Astrocyte (in vitro differentiated cells and primary cell): ENCODE measurements around the gene MAPK12. TPM values are rescaled to one million over a fixed set of nuclear protein-coding genes. Genes with fewer than 3 reads are reported as not detected.

ENCODE experiments used
- DNase-seq: peaks from one replicate; pipeline ENCODE4 v3.0.0-alpha.2; 2010; ENCODE audit warnings: low read depth
- FAIRE-seq: peaks from 2 replicates; lab custom pipeline; 2011; peaks lifted over from hg19 to GRCh38; lab: Jason Lieb, UNC
- H2AFZ ChIP-seq: 2 replicates; pipeline ENCODE4 v1.6.0; 2012; ENCODE audit warnings: low read depth, low read length, inconsistent platforms
- H3K27ac ChIP-seq: 2 replicates; pipeline ENCODE4 v1.5.1; 2011; ENCODE audit warnings: low read depth, low read length, inconsistent platforms
- H3K27me3 ChIP-seq: 2 replicates; pipeline ENCODE4 v1.6.0; 2011; ENCODE audit warnings: low read length, inconsistent platforms; ENCODE audit not compliant: insufficient read depth
- H3K36me3 ChIP-seq: 2 replicates; pipeline ENCODE4 v1.5.1; 2011; ENCODE audit warnings: low read length, inconsistent platforms; ENCODE audit not compliant: insufficient read depth
- H3K4me1 ChIP-seq: 2 replicates; pipeline ENCODE4 v1.5.1; 2011; ENCODE audit warnings: low read length, inconsistent platforms; ENCODE audit not compliant: insufficient read depth
- H3K4me2 ChIP-seq: 2 replicates; pipeline ENCODE4 v1.6.0; 2012; ENCODE audit warnings: low read length, inconsistent platforms
- H3K4me3 ChIP-seq: 2 replicates; pipeline ENCODE4 v1.5.1; 2011; ENCODE audit warnings: low read depth, mild to moderate bottlenecking, low read length, inconsistent platforms; ENCODE audit not compliant: insufficient read depth
- H3K79me2 ChIP-seq: 2 replicates; pipeline ENCODE4 v1.6.0; 2012; ENCODE audit warnings: mild to moderate bottlenecking, low read length, inconsistent platforms; ENCODE audit not compliant: insufficient read depth
- H3K9ac ChIP-seq: 2 replicates; pipeline ENCODE4 v1.6.0; 2012; ENCODE audit warnings: mild to moderate bottlenecking, low read length, inconsistent platforms
- H3K9me3 ChIP-seq: 2 replicates; pipeline ENCODE4 v1.5.1; 2012; ENCODE audit warnings: low read depth, mild to moderate bottlenecking, low read length, inconsistent platforms; ENCODE audit not compliant: insufficient read depth
- H4K20me1 ChIP-seq: 2 replicates; pipeline ENCODE4 v1.6.0; 2012; ENCODE audit warnings: low read length, inconsistent platforms; ENCODE audit not compliant: insufficient read depth
- H3K27ac Mint-ChIP-seq: one replicate; pipeline ENCODE4 v1.8.0; 2021; ENCODE audit warnings: mild to moderate bottlenecking, mixed read lengths; ENCODE audit not compliant: unreplicated experiment
- H3K27me3 Mint-ChIP-seq: one replicate; pipeline ENCODE4 v1.8.0; 2021; ENCODE audit warnings: low read depth, mixed read lengths; ENCODE audit not compliant: unreplicated experiment
- H3K36me3 Mint-ChIP-seq: one replicate; pipeline ENCODE4 v1.8.0; 2021; ENCODE audit warnings: low read depth, mixed read lengths; ENCODE audit not compliant: unreplicated experiment
- H3K4me1 Mint-ChIP-seq: one replicate; pipeline ENCODE4 v1.8.0; 2021; ENCODE audit warnings: low read depth, mixed read lengths; ENCODE audit not compliant: unreplicated experiment
- H3K4me3 Mint-ChIP-seq: one replicate; pipeline ENCODE4 v1.8.0; 2021; ENCODE audit warnings: mild to moderate bottlenecking, moderate library complexity, mixed read lengths; ENCODE audit not compliant: unreplicated experiment
- H3K9me3 Mint-ChIP-seq: one replicate; pipeline ENCODE4 v1.8.0; 2021; ENCODE audit warnings: mild to moderate bottlenecking, mixed read lengths; ENCODE audit not compliant: unreplicated experiment
- EZH2 ChIP-seq: IDR thresholded peaks from 2 replicates; pipeline ENCODE4 v1.6.1; 2012; ENCODE audit warnings: mild to moderate bottlenecking, low read length, inconsistent platforms; ENCODE audit not compliant: insufficient read depth
- total RNA-seq: library from RNA; stranded (reverse); gene quantifications from 2 replicates; pipeline ENCODE4 v1.2.1, GENCODE V29; 2021
- TF ChIP-seq, protein P1 (sequence below): IDR thresholded peaks from 2 replicates; pipeline ENCODE4 v1.5.1; 2011; ENCODE audit warnings: low read depth, mild to moderate bottlenecking, inconsistent platforms, low read length, moderate library complexity; ENCODE audit not compliant: insufficient read depth

The MAPK12 gene
- total RNA-seq, 1 donor from 2014 or later, result 36.4 TPM

DNA sequence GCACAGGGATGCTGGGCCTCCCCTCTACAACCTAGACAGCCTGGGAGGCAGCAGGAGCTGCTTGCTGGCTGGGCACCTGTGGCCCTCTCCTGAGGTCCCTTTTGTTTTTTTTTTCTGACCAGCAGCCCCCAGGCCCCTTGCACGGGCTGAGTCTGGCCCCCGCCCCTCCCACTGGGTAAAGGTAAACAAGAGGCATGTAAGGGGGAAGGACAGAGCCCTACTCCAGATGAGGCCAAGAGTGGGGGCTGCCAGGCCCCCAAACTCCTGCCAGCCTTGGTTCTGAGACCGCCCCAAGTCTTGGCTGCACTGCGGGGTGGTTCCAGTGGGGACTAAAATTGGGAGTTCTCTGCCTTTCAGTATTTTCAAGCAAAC, 36.8 kb upstream of the MAPK12 start:
- Histone ChIP-seq H3K79me2 (peaks cover 98% of the 10 kb centered on the region), H3K4me2 (no peak overlapping the region), H3K9ac (no peak overlapping the region), H3K4me3 (no peak overlapping the region), H2AFZ (no peak overlapping the region), H3K9me3 (no peaks in the 10 kb centered on the region), H3K4me1 (peaks cover 47% of the 10 kb centered on the region), H3K36me3 (no peaks in the 10 kb centered on the region), H3K27ac (no peak overlapping the region), H4K20me1 (peaks cover 90% of the 10 kb centered on the region), H3K27me3 (no peaks in the 10 kb centered on the region)
- Mint-ChIP-seq H3K9me3 (no peaks in the 10 kb centered on the region), H3K4me3 (no peak overlapping the region), H3K27me3 (no peaks in the 10 kb centered on the region), H3K36me3 (peaks cover 2% of the 10 kb centered on the region), H3K27ac (peak overlapping the region; percentile 83), H3K4me1 (peaks cover 23% of the 10 kb centered on the region)
- no peak for FAIRE-seq
- DNase-seq, result no peak
- TF ChIP-seq EZH2, result no peak
- TF ChIP-seq, protein P1, sequence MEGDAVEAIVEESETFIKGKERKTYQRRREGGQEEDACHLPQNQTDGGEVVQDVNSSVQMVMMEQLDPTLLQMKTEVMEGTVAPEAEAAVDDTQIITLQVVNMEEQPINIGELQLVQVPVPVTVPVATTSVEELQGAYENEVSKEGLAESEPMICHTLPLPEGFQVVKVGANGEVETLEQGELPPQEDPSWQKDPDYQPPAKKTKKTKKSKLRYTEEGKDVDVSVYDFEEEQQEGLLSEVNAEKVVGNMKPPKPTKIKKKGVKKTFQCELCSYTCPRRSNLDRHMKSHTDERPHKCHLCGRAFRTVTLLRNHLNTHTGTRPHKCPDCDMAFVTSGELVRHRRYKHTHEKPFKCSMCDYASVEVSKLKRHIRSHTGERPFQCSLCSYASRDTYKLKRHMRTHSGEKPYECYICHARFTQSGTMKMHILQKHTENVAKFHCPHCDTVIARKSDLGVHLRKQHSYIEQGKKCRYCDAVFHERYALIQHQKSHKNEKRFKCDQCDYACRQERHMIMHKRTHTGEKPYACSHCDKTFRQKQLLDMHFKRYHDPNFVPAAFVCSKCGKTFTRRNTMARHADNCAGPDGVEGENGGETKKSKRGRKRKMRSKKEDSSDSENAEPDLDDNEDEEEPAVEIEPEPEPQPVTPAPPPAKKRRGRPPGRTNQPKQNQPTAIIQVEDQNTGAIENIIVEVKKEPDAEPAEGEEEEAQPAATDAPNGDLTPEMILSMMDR, result no peak

DNA sequence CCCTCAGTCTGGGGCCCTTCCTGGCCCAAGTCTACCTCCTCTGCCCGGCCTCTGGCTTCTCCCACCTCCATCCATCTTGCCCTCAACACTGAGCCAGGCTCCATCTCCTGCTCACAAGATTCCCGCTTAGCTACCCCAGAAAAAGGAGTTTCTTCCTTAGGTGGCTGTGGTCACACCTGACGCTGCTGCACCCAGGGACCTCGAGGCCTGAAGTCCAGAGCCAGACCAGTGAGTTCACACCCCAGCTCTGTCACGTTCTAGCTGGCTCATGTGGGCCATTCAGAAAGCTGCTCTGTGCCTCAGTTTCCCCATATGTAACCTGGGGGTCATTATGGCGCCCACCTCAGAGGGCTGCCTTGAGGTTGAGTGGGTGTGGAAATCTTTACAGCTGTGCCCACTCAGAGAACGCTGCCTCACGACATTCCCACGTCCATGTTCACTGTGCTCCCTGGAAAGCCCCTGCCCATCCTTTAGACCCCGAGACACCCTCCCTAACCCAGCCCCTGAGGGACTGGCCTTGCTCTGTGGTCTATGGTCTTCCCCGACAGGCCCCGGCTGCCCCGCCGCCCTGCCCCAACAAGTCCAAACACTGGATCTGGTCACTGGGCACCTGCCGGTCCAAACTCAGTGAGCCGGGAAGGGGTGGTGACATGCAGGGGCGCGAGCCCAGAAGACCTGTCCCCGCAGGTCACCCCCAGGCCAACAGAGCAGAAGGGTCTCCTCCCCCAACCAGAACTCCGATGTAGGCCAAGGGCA, 36.2 kb upstream of the MAPK12 start:
- Histone ChIP-seq H3K9me3 (no peaks in the 10 kb centered on the region), H3K4me1 (peaks cover 47% of the 10 kb centered on the region), H3K9ac (no peak overlapping the region), H3K79me2 (peaks cover 98% of the 10 kb centered on the region), H3K4me3 (no peak overlapping the region), H3K27me3 (no peaks in the 10 kb centered on the region), H3K4me2 (no peak overlapping the region), H2AFZ (no peak overlapping the region), H3K36me3 (no peaks in the 10 kb centered on the region), H4K20me1 (peaks cover 90% of the 10 kb centered on the region), H3K27ac (no peak overlapping the region)
- peaks cover 21% of the 10 kb centered on the region for H3K4me1 Mint-ChIP-seq
- FAIRE-seq (no peak), DNase-seq (no peak)
- H3K9me3 Mint-ChIP-seq, result no peaks in the 10 kb centered on the region
- no peaks in the 10 kb centered on the region for H3K27me3 Mint-ChIP-seq
- peak overlapping the region; percentile 25 for H3K4me3 Mint-ChIP-seq
- H3K36me3 Mint-ChIP-seq, result peaks cover 2% of the 10 kb centered on the region
- TF ChIP-seq, protein P1, result no peak
- TF ChIP-seq EZH2, result no peak
- peak overlapping the region; percentile 80 for H3K27ac Mint-ChIP-seq
